OCI-LY3 (cell line): ENCODE data around the gene GLYR1.

Source experiments
- H2AFZ ChIP-seq: fragments of 200-600, 300-600 bp; shearing (Covaris generic); 2 replicates; pipeline ENCODE4 v1.6.0; 2014; ENCODE audit warnings: antibody characterized with exemption, low read depth, low read length
- H3K27ac ChIP-seq: fragments of 200-600, 300-600 bp; sonication (generic); 2 replicates; pipeline ENCODE4 v1.5.1; 2014; ENCODE audit warnings: mild to moderate bottlenecking, low read length, moderate library complexity, mixed read lengths
- H3K27me3 ChIP-seq: fragments of 200-600, 300-600 bp; sonication (generic); 2 replicates; pipeline ENCODE4 v1.6.1; 2014; ENCODE audit warnings: low read depth, low read length, mixed read lengths
- H3K36me3 ChIP-seq: fragments of 200-600, 300-600 bp; sonication (generic); replicated peaks from 2 replicates; pipeline ENCODE3; 2014; ENCODE audit warnings: low read depth, low read length, mixed read lengths
- H3K4me1 ChIP-seq: fragments of 300-600, 200-600 bp; sonication (generic); 2 replicates; pipeline ENCODE4 v1.6.1; 2014; ENCODE audit warnings: low read length, mixed read lengths
- H3K4me2 ChIP-seq: fragments of 200-600, 300-600 bp; sonication (generic); 2 replicates; pipeline ENCODE4 v1.6.1; 2014; ENCODE audit warnings: low read length, mixed read lengths
- H3K4me3 ChIP-seq: fragments of 300-600, 200-600 bp; sonication (generic); 2 replicates; pipeline ENCODE4 v1.5.1; 2014; ENCODE audit warnings: antibody characterized with exemption, mild to moderate bottlenecking, low read length, moderate library complexity
- H3K79me2 ChIP-seq: fragments of 300-600, 200-600 bp; shearing (Covaris generic); 2 replicates; pipeline ENCODE4 v1.6.1; 2014; ENCODE audit warnings: mild to moderate bottlenecking, low read length, mixed read lengths
- H3K9ac ChIP-seq: fragments of 300-600, 200-600 bp; shearing (Covaris generic); 2 replicates; pipeline ENCODE4 v1.6.0; 2014; ENCODE audit warnings: mild to moderate bottlenecking, low read length, moderate library complexity
- H3K9me3 ChIP-seq: fragments of 200-600, 300-600 bp; shearing (Covaris generic); 2 replicates; pipeline ENCODE4 v1.6.1; 2014; ENCODE audit warnings: low read length, mixed read lengths; ENCODE audit not compliant: insufficient read depth
- H4K20me1 ChIP-seq: fragments of 200-600, 300-600 bp; sonication (generic); 2 replicates; pipeline ENCODE4 v1.6.1; 2016; ENCODE audit warnings: low read length, mixed read lengths; ENCODE audit not compliant: insufficient read depth
- EZH2phosphoT487 ChIP-seq: fragments of 200-600 bp; shearing (Covaris generic); IDR thresholded peaks from 2 replicates; pipeline ENCODE4 v1.6.1; 2018; ENCODE audit warnings: antibody characterized with exemption, mixed run types, low read depth
- TF ChIP-seq, protein P1 (sequence below): fragments of 200-600, 300-600 bp; sonication (generic); IDR thresholded peaks from 2 replicates; pipeline ENCODE4 v1.5.1; 2014; ENCODE audit warnings: antibody characterized with exemption, low read length, low read depth

GLYR1 gene

DNA sequence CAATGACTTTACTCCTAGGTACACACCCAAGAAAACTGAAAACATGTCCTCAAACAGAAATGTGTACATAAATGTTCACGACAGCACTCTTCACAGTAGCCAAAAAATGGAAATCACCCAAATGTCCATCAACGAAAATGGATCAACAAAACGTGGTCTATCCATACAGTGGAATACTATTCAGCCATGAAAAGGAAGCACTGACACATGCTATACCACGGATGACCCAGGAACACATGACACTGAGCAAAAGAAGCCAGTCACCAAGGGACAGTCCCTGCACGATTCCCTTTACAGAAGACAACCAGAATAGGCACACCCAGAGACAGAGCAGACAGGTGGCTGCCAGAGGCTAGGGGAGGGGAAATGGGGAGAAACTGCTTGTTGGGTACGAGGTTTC lies 91.4 kb downstream of the GLYR1 start:
- H3K4me2 ChIP-seq = no peak overlapping the region

DNA sequence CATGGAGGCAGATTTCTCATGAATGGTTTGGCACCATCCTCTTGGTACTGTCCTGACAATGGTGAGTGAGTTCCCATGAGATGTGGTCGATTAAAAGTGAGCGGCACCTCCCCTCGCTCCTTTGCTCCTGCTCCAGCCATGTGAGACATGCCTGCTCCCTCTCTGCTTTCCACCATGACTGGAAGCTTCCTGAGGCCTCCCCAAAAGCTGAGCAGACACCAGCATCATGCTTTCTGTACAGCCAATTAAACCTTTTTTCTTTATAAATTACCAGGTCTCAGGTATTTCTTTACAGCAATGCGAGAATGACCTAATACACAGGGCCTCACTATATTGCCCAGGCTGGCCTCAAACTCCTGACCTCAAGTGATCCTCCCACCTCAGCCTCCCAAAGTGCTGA lies 92.2 kb downstream of the GLYR1 start:
- Histone ChIP-seq H3K27ac (no peak overlapping the region), H3K36me3 (peaks cover 33% of the 10 kb centered on the region), H2AFZ (no peak overlapping the region), H3K27me3 (no peaks in the 10 kb centered on the region), H4K20me1 (no peaks in the 10 kb centered on the region), H3K9me3 (no peaks in the 10 kb centered on the region), H3K4me3 (no peak overlapping the region), H3K9ac (no peak overlapping the region), H3K4me2 (no peak overlapping the region), H3K4me1 (peaks cover 3% of the 10 kb centered on the region), H3K79me2 (no peaks in the 10 kb centered on the region)
- TF ChIP-seq EZH2phosphoT487 = no peak
- TF ChIP-seq, protein P1, sequence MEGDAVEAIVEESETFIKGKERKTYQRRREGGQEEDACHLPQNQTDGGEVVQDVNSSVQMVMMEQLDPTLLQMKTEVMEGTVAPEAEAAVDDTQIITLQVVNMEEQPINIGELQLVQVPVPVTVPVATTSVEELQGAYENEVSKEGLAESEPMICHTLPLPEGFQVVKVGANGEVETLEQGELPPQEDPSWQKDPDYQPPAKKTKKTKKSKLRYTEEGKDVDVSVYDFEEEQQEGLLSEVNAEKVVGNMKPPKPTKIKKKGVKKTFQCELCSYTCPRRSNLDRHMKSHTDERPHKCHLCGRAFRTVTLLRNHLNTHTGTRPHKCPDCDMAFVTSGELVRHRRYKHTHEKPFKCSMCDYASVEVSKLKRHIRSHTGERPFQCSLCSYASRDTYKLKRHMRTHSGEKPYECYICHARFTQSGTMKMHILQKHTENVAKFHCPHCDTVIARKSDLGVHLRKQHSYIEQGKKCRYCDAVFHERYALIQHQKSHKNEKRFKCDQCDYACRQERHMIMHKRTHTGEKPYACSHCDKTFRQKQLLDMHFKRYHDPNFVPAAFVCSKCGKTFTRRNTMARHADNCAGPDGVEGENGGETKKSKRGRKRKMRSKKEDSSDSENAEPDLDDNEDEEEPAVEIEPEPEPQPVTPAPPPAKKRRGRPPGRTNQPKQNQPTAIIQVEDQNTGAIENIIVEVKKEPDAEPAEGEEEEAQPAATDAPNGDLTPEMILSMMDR = no peak

More for the DNA sequence above, 91.4 kb downstream of the GLYR1 start:
- H3K27me3 ChIP-seq = no peaks in the 10 kb centered on the region
- no peak overlapping the region for H3K9ac ChIP-seq
- H3K27ac ChIP-seq = no peak overlapping the region
- TF ChIP-seq, protein P1 = no peak
- no peak for TF ChIP-seq EZH2phosphoT487
- no peaks in the 10 kb centered on the region for H3K79me2 ChIP-seq
- H3K4me3 ChIP-seq = no peak overlapping the region
- no peak overlapping the region for H2AFZ ChIP-seq
- H3K4me1 ChIP-seq = no peaks in the 10 kb centered on the region
- H3K36me3 ChIP-seq = peaks cover 39% of the 10 kb centered on the region
- no peaks in the 10 kb centered on the region for H3K9me3 ChIP-seq
- H4K20me1 ChIP-seq = no peaks in the 10 kb centered on the region

DNA sequence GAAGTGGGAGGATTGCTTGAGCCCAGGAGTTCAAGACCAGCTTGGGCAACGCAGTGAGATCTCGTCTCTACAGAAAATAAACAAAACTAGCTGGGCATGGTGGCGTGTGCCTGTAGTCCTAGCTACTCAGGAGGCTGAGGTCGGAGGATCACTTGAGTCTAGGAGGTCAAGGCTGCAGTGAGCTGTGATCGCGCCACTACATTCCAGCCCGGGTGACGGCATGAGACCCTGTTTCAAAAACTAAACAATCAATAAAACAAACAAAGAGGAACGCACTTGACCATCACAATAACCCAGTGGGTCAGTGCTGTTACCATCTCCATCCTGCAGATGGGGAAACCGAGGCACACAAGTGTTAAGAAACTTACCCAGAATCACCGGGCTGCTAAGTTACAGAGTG lies 93.9 kb downstream of the GLYR1 start:
- Histone ChIP-seq H3K4me2 (no peak overlapping the region), H3K4me3 (no peak overlapping the region), H3K9me3 (no peaks in the 10 kb centered on the region), H3K27me3 (no peaks in the 10 kb centered on the region), H3K4me1 (peaks cover 6% of the 10 kb centered on the region), H3K9ac (no peak overlapping the region), H3K36me3 (peaks cover 24% of the 10 kb centered on the region), H3K27ac (no peak overlapping the region), H4K20me1 (no peaks in the 10 kb centered on the region), H3K79me2 (no peaks in the 10 kb centered on the region), H2AFZ (no peak overlapping the region)
- TF ChIP-seq EZH2phosphoT487 = no peak
- TF ChIP-seq, protein P1 = no peak
